HK-2 (cell line): ENCODE data around the gene CTSD.
"Not testable (repeated sequence)": the region's sequence is repeated elsewhere in the genome, so short reads cannot be mapped to it uniquely, and the experiment has no call there.

ENCODE experiments used
- DNase-seq: peaks from one replicate; pipeline ENCODE4 v3.0.0-alpha.2; 2018; ENCODE audit not compliant: unreplicated experiment

CTSD gene

GRCh38 chr11:1763796-1764661 is at the start of gene CTSD:
Gene CTSD (minus strand): TSS chr11:1763927. CDS start chr11:1763859, 68 bp downstream.
- peak; percentile 81 for DNase-seq

- not testable (repeated sequence) for DNase-seq
Measured at GRCh38 chr11:1813356-1813755, 49.6 kb upstream of the CTSD start.

GRCh38 chr11:1812801-1813200 is 49.1 kb upstream of the CTSD start:
- no peak for DNase-seq

GRCh38 chr11:1812274-1812673 is 48.5 kb upstream of the CTSD start:
- no peak for DNase-seq

- no peak for DNase-seq
Measured at GRCh38 chr11:1810761-1811160, 47.0 kb upstream of the CTSD start.

- no peak for DNase-seq
Measured at GRCh38 chr11:1807264-1807995, 43.7 kb upstream of the CTSD start.

- DNase-seq: no peak
Measured at GRCh38 chr11:1805525-1805924, 41.8 kb upstream of the CTSD start.

- not testable (repeated sequence) for DNase-seq
Measured at GRCh38 chr11:1803835-1804519, 40.2 kb upstream of the CTSD start.

- no peak for DNase-seq
Measured at GRCh38 chr11:1803246-1803645, 39.5 kb upstream of the CTSD start.

GRCh38 chr11:1797391-1798125 is 33.8 kb upstream of the CTSD start:
- no peak for DNase-seq

GRCh38 chr11:1796413-1797011 is 32.8 kb upstream of the CTSD start:
- DNase-seq: no peak

- no peak for DNase-seq
Measured at GRCh38 chr11:1793081-1793480, 29.4 kb upstream of the CTSD start.

GRCh38 chr11:1792461-1792860 is 28.7 kb upstream of the CTSD start:
- no peak for DNase-seq

- DNase-seq: no peak
Measured at GRCh38 chr11:1791912-1792311, 28.2 kb upstream of the CTSD start.

GRCh38 chr11:1786466-1786865 is 22.7 kb upstream of the CTSD start:
- no peak for DNase-seq

GRCh38 chr11:1785749-1786413 is 22.2 kb upstream of the CTSD start:
- no peak for DNase-seq

GRCh38 chr11:1784761-1785650 is 21.3 kb upstream of the CTSD start:
- no peak for DNase-seq

- DNase-seq: no peak
Measured at GRCh38 chr11:1783725-1784529, 20.2 kb upstream of the CTSD start.
